Measurements from ENCODE around the gene MCM3AP.
A peak's percentile ranks its signal among the peaks of the same experiment; 100 is the strongest.
"Not testable (repeated sequence)": the region's sequence is repeated elsewhere in the genome, so short reads cannot be mapped to it uniquely, and the experiment has no call there.

Gene MCM3AP

DNA sequence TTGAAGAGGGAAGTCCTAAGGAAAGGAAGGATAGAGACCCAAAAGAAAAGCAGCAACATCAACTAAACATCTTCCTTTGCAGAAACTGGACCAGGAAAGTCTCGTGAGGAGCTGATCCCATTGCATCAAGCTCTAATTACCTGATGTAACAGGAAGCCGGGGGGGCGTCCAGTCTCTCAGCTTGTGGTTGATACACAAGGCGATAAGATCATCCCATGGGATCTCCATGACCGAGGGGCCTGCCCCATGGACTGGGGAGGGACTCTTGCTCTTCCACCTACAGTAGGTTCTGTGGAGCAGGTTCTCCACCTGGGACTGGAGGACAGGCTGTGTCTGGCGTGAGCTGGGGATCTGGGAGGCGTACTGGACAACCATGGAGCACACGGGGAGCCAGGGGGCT is 42.1 kb downstream of the MCM3AP start:
- Histone ChIP-seq H3K18ac (ENCODE audit: low read length) (no peak overlapping the region), H3K36me3 (replicated peaks in 1 of 2; ENCODE audit: control insufficient read depth in 2 of 2, insufficient read depth in 2 of 2, low read length in 2 of 2) (peaks cover 60 to 97% of the 10 kb centered on the region in 2 donors), H4K8ac (ENCODE audit: low read depth, low read length) (no peak overlapping the region), H2AFZ (ENCODE audit: low read length) (no peak overlapping the region), H2BK5ac (ENCODE audit: low read length) (no peak overlapping the region), H3K27me3 (ENCODE audit: control insufficient read depth in 3 of 3, insufficient read depth in 3 of 3, low read depth in 1 of 3, low read length in 3 of 3) (no peaks in the 10 kb centered on the region), H2BK120ac (ENCODE audit: low read depth, low read length) (no peak overlapping the region), H3K27ac (replicated peaks; ENCODE audit: low read length) (no peak overlapping the region), H3K4me3 (ENCODE audit: low read length in 2 of 2) (no peak overlapping the region), H4K91ac (ENCODE audit: low read depth, low read length, poor library complexity) (no peak overlapping the region), H3K4me2 (ENCODE audit: insufficient read depth, low read length, poor library complexity, severe bottlenecking) (no peak overlapping the region), H2AK5ac (ENCODE audit: low read depth, low read length) (no peak overlapping the region), H2BK15ac (ENCODE audit: low read length) (no peak overlapping the region), H3K79me1 (ENCODE audit: low read depth, low read length) (no peaks in the 10 kb centered on the region), H2BK12ac (ENCODE audit: low read length) (no peak overlapping the region), H3K9me3 (replicated peaks in 1 of 2; ENCODE audit: control insufficient read depth in 2 of 2, insufficient read depth in 1 of 2, low read depth in 1 of 2, low read length in 2 of 2) (no peaks in the 10 kb centered on the region), H3K9ac (ENCODE audit: low read depth, low read length, poor library complexity) (no peak overlapping the region), H3K4me1 (ENCODE audit: control insufficient read depth in 2 of 2, insufficient read depth in 1 of 2, low read depth in 1 of 2, low read length in 2 of 2) (no peaks in the 10 kb centered on the region), H3K14ac (ENCODE audit: low read length) (no peak overlapping the region), H3K23ac (ENCODE audit: low read depth, low read length, poor library complexity) (no peak overlapping the region), H3K4ac (ENCODE audit: low read length) (no peak overlapping the region)
- DNase-seq (ENCODE audit: low spot score): no peak
- WGBS, 2 donors (ENCODE audit: extremely low coverage in 2 of 2, insufficient read length in 2 of 2, insufficient replicate concordance in 1 of 2): no CpG with 5 or more reads among the region's 8 CpGs

DNA sequence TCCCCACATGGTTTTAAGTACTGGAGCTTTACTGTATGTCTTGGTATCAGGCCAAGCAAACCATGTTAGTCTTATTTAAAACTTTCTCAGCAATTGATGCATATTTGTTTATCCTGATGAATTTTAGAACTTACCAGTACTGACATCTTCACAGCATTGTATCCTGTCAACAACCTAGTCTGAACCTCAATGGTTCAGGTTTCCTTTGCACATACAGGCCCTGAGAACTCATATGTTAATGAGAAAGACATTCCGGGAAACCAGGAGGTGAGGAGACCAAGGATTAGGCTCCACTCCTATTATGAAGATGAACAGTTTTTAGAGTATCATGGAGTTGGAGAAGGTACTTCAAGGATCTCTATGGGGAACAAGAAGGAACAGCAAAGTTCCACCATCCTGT is 43.8 kb downstream of the MCM3AP start:
- not testable (repeated sequence) for H2AK5ac ChIP-seq (ENCODE audit: low read depth, low read length); H3K27ac ChIP-seq (replicated peaks; ENCODE audit: low read length); H2BK120ac ChIP-seq (ENCODE audit: low read depth, low read length); H3K4ac ChIP-seq (ENCODE audit: low read length); H4K8ac ChIP-seq (ENCODE audit: low read depth, low read length); H2AFZ ChIP-seq (ENCODE audit: low read length); H3K9me3 ChIP-seq (replicated peaks in 1 of 2; ENCODE audit: control insufficient read depth in 2 of 2, insufficient read depth in 1 of 2, low read depth in 1 of 2, low read length in 2 of 2); H3K18ac ChIP-seq (ENCODE audit: low read length); H3K79me1 ChIP-seq (ENCODE audit: low read depth, low read length); H3K4me2 ChIP-seq (ENCODE audit: insufficient read depth, low read length, poor library complexity, severe bottlenecking); H2BK15ac ChIP-seq (ENCODE audit: low read length); H2BK12ac ChIP-seq (ENCODE audit: low read length); H2BK5ac ChIP-seq (ENCODE audit: low read length); H3K9ac ChIP-seq (ENCODE audit: low read depth, low read length, poor library complexity); DNase-seq (ENCODE audit: low spot score); H3K23ac ChIP-seq (ENCODE audit: low read depth, low read length, poor library complexity); H3K27me3 ChIP-seq (ENCODE audit: control insufficient read depth in 3 of 3, insufficient read depth in 3 of 3, low read depth in 1 of 3, low read length in 3 of 3); H3K14ac ChIP-seq (ENCODE audit: low read length); H3K4me1 ChIP-seq (ENCODE audit: control insufficient read depth in 2 of 2, insufficient read depth in 1 of 2, low read depth in 1 of 2, low read length in 2 of 2); H3K4me3 ChIP-seq (ENCODE audit: low read length in 2 of 2); H4K91ac ChIP-seq (ENCODE audit: low read depth, low read length, poor library complexity)
- peaks cover 53 to 96% of the 10 kb centered on the region in 2 donors for H3K36me3 ChIP-seq (replicated peaks in 1 of 2; ENCODE audit: control insufficient read depth in 2 of 2, insufficient read depth in 2 of 2, low read length in 2 of 2)
- WGBS, 2 donors (ENCODE audit: extremely low coverage in 2 of 2, insufficient read length in 2 of 2, insufficient replicate concordance in 1 of 2): no CpG with 5 or more reads among the region's 1 CpG

DNA sequence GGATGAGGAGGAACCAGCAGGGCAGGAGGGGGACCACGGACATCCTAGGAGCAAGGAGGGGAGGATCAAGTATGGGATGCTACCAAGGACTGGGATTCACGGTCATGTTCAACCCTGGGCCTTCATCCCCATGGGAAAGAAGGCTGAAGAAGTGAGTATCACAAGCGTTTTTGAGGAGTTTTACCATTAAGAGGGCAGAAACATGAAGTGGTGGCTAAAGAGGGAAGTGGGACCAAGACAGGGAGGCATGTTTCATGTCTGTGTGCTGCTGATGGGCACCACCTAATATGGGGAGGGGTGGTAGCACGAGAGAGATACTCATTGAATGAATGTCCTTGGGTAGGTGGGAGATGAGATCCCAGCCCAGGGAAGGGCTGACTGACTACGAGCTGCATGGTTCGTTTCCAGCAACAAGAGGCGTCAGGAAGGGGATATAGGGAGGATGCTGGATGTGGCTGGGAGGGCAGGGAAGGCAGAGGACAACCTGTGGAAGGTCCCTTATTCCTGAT is 45.5 kb downstream of the MCM3AP start:
- Histone ChIP-seq H3K9me3 (replicated peaks in 1 of 2; ENCODE audit: control insufficient read depth in 2 of 2, insufficient read depth in 1 of 2, low read depth in 1 of 2, low read length in 2 of 2) (peaks cover 0 to 1% of the 10 kb centered on the region in 2 donors), H3K27ac (replicated peaks; ENCODE audit: low read length) (no peak overlapping the region), H3K4me3 (ENCODE audit: low read length in 2 of 2) (peak overlapping the region in 1 of 2 donors; percentile 53), H2BK120ac (ENCODE audit: low read depth, low read length) (no peak overlapping the region), H3K4me1 (ENCODE audit: control insufficient read depth in 2 of 2, insufficient read depth in 1 of 2, low read depth in 1 of 2, low read length in 2 of 2) (no peaks in the 10 kb centered on the region), H3K23ac (ENCODE audit: low read depth, low read length, poor library complexity) (no peak overlapping the region), H2BK12ac (ENCODE audit: low read length) (no peak overlapping the region), H3K14ac (ENCODE audit: low read length) (no peak overlapping the region), H3K4ac (ENCODE audit: low read length) (no peak overlapping the region), H2AFZ (ENCODE audit: low read length) (no peak overlapping the region), H3K18ac (ENCODE audit: low read length) (no peak overlapping the region), H3K79me1 (ENCODE audit: low read depth, low read length) (no peaks in the 10 kb centered on the region), H4K91ac (ENCODE audit: low read depth, low read length, poor library complexity) (no peak overlapping the region), H2BK5ac (ENCODE audit: low read length) (no peak overlapping the region), H3K9ac (ENCODE audit: low read depth, low read length, poor library complexity) (no peak overlapping the region), H3K36me3 (replicated peaks in 1 of 2; ENCODE audit: control insufficient read depth in 2 of 2, insufficient read depth in 2 of 2, low read length in 2 of 2) (peaks cover 53 to 96% of the 10 kb centered on the region in 2 donors), H2BK15ac (ENCODE audit: low read length) (no peak overlapping the region), H2AK5ac (ENCODE audit: low read depth, low read length) (no peak overlapping the region), H4K8ac (ENCODE audit: low read depth, low read length) (no peak overlapping the region), H3K27me3 (ENCODE audit: control insufficient read depth in 3 of 3, insufficient read depth in 3 of 3, low read depth in 1 of 3, low read length in 3 of 3) (no peaks in the 10 kb centered on the region), H3K4me2 (ENCODE audit: insufficient read depth, low read length, poor library complexity, severe bottlenecking) (no peak overlapping the region)
- no CpG with 5 or more reads among the region's 7 CpGs for WGBS, 2 donors (ENCODE audit: extremely low coverage in 2 of 2, insufficient read length in 2 of 2, insufficient replicate concordance in 1 of 2)
- no peak for DNase-seq (ENCODE audit: low spot score)

DNA sequence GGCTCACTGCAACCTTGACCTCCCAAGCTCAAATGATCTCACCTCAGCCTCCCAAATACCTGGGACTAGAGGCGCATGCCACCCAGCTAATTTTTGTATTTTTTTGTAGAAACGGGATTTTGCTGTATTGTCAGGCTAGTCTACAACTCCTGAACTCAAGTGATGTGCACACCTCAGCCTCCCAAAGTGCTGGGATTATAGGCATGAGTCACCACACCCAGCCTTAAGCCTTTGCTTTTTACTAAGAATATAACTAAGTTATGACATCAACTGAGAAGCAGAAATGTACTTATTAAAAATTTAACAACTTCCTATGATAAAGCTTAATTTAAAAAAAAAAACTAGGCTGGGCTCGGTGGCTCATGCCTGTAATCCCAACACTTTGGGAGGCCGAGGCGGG is 47.9 kb downstream of the MCM3AP start:
- no peak overlapping the region for H3K14ac ChIP-seq (ENCODE audit: low read length)
- H2BK5ac ChIP-seq (ENCODE audit: low read length): no peak overlapping the region
- H3K9ac ChIP-seq (ENCODE audit: low read depth, low read length, poor library complexity): no peak overlapping the region
- no peak overlapping the region for H2AK5ac ChIP-seq (ENCODE audit: low read depth, low read length)
- no peak overlapping the region for H4K91ac ChIP-seq (ENCODE audit: low read depth, low read length, poor library complexity)
- no peak for DNase-seq (ENCODE audit: low spot score)
- H2BK120ac ChIP-seq (ENCODE audit: low read depth, low read length): no peak overlapping the region
- H3K36me3 ChIP-seq (replicated peaks in 1 of 2; ENCODE audit: control insufficient read depth in 2 of 2, insufficient read depth in 2 of 2, low read length in 2 of 2): peaks cover 49 to 96% of the 10 kb centered on the region in 2 donors
- no peak overlapping the region for H3K4me2 ChIP-seq (ENCODE audit: insufficient read depth, low read length, poor library complexity, severe bottlenecking)
- H3K23ac ChIP-seq (ENCODE audit: low read depth, low read length, poor library complexity): no peak overlapping the region
- no peak overlapping the region for H4K8ac ChIP-seq (ENCODE audit: low read depth, low read length)
- no peak overlapping the region for H3K27ac ChIP-seq (replicated peaks; ENCODE audit: low read length)
- H3K79me1 ChIP-seq (ENCODE audit: low read depth, low read length): no peaks in the 10 kb centered on the region
- no CpG with 5 or more reads among the region's 5 CpGs for WGBS, 2 donors (ENCODE audit: extremely low coverage in 2 of 2, insufficient read length in 2 of 2, insufficient replicate concordance in 1 of 2)
- H3K4me1 ChIP-seq (ENCODE audit: control insufficient read depth in 2 of 2, insufficient read depth in 1 of 2, low read depth in 1 of 2, low read length in 2 of 2): no peaks in the 10 kb centered on the region
- no peak overlapping the region for H3K4ac ChIP-seq (ENCODE audit: low read length)
- H3K9me3 ChIP-seq (replicated peaks in 1 of 2; ENCODE audit: control insufficient read depth in 2 of 2, insufficient read depth in 1 of 2, low read depth in 1 of 2, low read length in 2 of 2): peaks cover 0 to 17% of the 10 kb centered on the region in 2 donors
- no peak overlapping the region for H3K4me3 ChIP-seq (ENCODE audit: low read length in 2 of 2)
- no peak overlapping the region for H2BK15ac ChIP-seq (ENCODE audit: low read length)
- H2BK12ac ChIP-seq (ENCODE audit: low read length): no peak overlapping the region
- H2AFZ ChIP-seq (ENCODE audit: low read length): no peak overlapping the region
- H3K18ac ChIP-seq (ENCODE audit: low read length): no peak overlapping the region
- no peaks in the 10 kb centered on the region for H3K27me3 ChIP-seq (ENCODE audit: control insufficient read depth in 3 of 3, insufficient read depth in 3 of 3, low read depth in 1 of 3, low read length in 3 of 3)
